ENCODE measurements around the gene PDX1.

Gene PDX1

GRCh38 chr13:27967736-27968315 is 48.0 kb downstream of the PDX1 start:
- Mint-ChIP-seq H3K9me3 (no peaks in the 10 kb centered on the region), H3K4me3 (peak overlapping the region; percentile 34), H3K27ac (peak overlapping the region; percentile 60), H3K36me3 (ENCODE audit: low read depth) (peaks cover 2% of the 10 kb centered on the region), H3K27me3 (ENCODE audit: low read depth) (peaks cover 80% of the 10 kb centered on the region), H3K4me1 (ENCODE audit: low read depth) (peaks cover 1% of the 10 kb centered on the region)
- DNase-seq (ENCODE audit: low spot score): no peak

GRCh38 chr13:27968316-27969081 is 48.7 kb downstream of the PDX1 start:
- Mint-ChIP-seq H3K4me1 (ENCODE audit: low read depth) (peaks cover 1% of the 10 kb centered on the region), H3K4me3 (no peak overlapping the region), H3K36me3 (ENCODE audit: low read depth) (peaks cover 2% of the 10 kb centered on the region), H3K27me3 (ENCODE audit: low read depth) (peaks cover 82% of the 10 kb centered on the region), H3K9me3 (no peaks in the 10 kb centered on the region), H3K27ac (no peak overlapping the region)
- no peak for DNase-seq (ENCODE audit: low spot score)

GRCh38 chr13:27969082-27969865 is 49.5 kb downstream of the PDX1 start, which contains the start of gene CDX2:
TSS of gene CDX2 (minus strand) at chr13:27969315. CDS start at chr13:27969006, 309 bp downstream.
- Mint-ChIP-seq H3K36me3 (ENCODE audit: low read depth) (peaks cover 2% of the 10 kb centered on the region), H3K4me3 (no peak within 1 kb of the TSS), H3K27ac (peak within 1 kb of the TSS; percentile 72), H3K4me1 (ENCODE audit: low read depth) (peaks cover 1% of the 10 kb centered on the region), H3K9me3 (no peaks in the 10 kb centered on the region), H3K27me3 (ENCODE audit: low read depth) (peaks cover 85% of the 10 kb centered on the region)
- no peak for DNase-seq (ENCODE audit: low spot score)

DNA sequence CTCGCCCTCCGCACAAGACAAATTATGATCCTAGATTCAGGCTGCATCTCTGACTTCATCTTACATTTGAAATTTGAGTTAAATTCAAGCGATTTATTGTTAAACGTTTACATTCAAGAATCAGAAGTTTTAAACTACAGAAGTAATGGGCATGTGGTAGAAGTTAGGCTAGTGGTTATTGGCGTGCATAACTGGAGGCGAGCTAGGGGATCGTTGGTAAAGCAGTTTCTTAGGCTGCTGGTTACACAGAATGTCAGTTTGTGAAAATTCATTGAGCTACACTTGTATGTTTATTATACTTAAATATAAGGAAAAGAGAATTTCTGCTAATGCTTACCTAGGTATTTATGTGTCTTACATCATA is 50.0 kb downstream of the PDX1 start:
- Mint-ChIP-seq H3K4me1 (ENCODE audit: low read depth) (peaks cover 1% of the 10 kb centered on the region), H3K4me3 (no peak overlapping the region), H3K27me3 (ENCODE audit: low read depth) (peaks cover 86% of the 10 kb centered on the region), H3K9me3 (no peaks in the 10 kb centered on the region), H3K27ac (no peak overlapping the region), H3K36me3 (ENCODE audit: low read depth) (peaks cover 2% of the 10 kb centered on the region)
- DNase-seq (ENCODE audit: low spot score): no peak

- no peak overlapping the region for H3K27ac Mint-ChIP-seq
- H3K27me3 Mint-ChIP-seq (ENCODE audit: low read depth): peaks cover 86% of the 10 kb centered on the region
- peaks cover 7% of the 10 kb centered on the region for H3K4me1 Mint-ChIP-seq (ENCODE audit: low read depth)
- H3K36me3 Mint-ChIP-seq (ENCODE audit: low read depth): peaks cover 2% of the 10 kb centered on the region
- DNase-seq (ENCODE audit: low spot score): no peak
- H3K4me3 Mint-ChIP-seq: no peak overlapping the region
- no peaks in the 10 kb centered on the region for H3K9me3 Mint-ChIP-seq
Observed at GRCh38 chr13:27970382-27971235, 50.8 kb downstream of the PDX1 start.

DNA sequence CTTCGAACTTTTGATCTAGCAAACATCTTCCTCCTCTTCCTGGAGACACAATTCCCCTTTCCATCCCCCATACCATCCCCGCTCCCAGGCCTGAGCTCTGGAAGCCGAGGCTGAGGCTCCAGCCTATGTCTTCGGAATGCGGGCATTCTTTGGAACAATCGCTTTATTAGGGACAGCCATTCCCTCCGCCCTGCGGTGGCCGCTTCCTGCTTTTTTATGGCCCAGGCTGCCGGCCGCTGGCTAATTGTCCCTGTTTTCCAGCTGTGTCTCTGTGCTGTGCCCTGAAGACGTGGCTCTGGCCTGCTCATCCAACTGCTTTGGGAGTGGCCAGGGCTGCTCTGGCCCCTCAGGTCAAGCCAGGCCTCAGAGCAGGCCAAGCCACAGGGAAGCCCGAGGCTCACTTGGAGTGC is 51.4 kb downstream of the PDX1 start:
- peaks cover 2% of the 10 kb centered on the region for H3K36me3 Mint-ChIP-seq (ENCODE audit: low read depth)
- H3K9me3 Mint-ChIP-seq: no peaks in the 10 kb centered on the region
- no peak overlapping the region for H3K27ac Mint-ChIP-seq
- H3K4me1 Mint-ChIP-seq (ENCODE audit: low read depth): peaks cover 7% of the 10 kb centered on the region
- no peak for DNase-seq (ENCODE audit: low spot score)
- H3K27me3 Mint-ChIP-seq (ENCODE audit: low read depth): peaks cover 86% of the 10 kb centered on the region
- no peak overlapping the region for H3K4me3 Mint-ChIP-seq

DNA sequence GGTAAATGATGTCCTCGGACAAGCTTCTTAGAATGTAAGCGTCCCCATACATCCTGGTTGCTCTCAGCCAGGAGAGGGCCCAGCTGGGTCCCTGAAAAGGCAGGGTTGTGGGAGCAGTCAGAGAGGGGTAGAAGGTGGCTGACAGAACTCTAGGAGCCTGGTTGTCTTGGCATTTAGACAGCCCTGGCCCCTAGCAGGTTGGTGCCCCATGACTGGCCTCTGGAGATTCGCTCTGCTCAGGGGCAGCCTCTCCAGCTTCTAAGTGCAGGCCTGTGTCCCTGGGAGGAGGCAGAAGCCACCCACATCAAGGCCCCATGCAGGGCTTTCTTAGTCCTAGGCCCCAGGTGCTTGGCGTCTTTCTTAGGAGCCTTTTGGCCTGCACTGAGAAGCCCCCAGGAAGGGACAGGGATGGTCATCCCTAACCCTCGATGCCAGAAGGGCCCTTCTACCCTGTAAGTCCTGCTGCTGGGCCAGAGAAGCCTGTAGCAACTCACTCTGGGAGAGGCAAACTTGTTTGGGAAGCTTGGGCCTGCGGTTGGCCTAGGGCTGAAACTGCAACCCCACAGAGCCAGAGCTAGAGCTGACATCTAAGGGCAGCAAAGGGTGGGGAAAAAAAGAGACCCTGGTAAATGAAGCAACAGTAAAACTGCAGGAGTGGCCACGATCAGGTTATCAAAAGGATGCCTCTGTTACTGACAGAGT is 52.1 kb downstream of the PDX1 start:
- Mint-ChIP-seq H3K27ac (no peak overlapping the region), H3K27me3 (ENCODE audit: low read depth) (peaks cover 85% of the 10 kb centered on the region)

DNA sequence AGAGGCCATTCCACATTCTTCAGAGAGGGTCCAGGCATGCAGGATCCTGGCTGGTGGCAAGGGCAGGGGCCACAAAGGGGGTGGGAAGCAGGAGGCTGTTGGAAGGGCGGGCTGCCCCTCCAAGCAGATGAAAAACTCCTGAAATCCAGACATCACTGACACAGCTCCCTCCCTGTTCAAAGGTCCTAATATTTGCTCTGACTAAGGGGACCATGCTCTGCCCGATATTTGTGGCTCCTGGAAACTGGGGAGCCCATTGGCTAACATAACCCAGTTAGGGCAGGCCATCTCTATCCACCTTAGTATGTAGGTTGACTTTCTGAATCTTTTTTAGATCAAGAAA is 52.6 kb downstream of the PDX1 start:
- DNase-seq (ENCODE audit: low spot score): no peak
- Mint-ChIP-seq H3K27ac (no peak overlapping the region), H3K27me3 (ENCODE audit: low read depth) (peaks cover 85% of the 10 kb centered on the region), H3K4me3 (no peak overlapping the region), H3K9me3 (no peaks in the 10 kb centered on the region), H3K36me3 (ENCODE audit: low read depth) (peaks cover 2% of the 10 kb centered on the region), H3K4me1 (ENCODE audit: low read depth) (peaks cover 7% of the 10 kb centered on the region)

More for the DNA sequence above, 52.1 kb downstream of the PDX1 start:
- Mint-ChIP-seq H3K4me3 (no peak overlapping the region), H3K9me3 (no peaks in the 10 kb centered on the region), H3K36me3 (ENCODE audit: low read depth) (peaks cover 2% of the 10 kb centered on the region), H3K4me1 (ENCODE audit: low read depth) (peaks cover 7% of the 10 kb centered on the region)
- no peak for DNase-seq (ENCODE audit: low spot score)

- peaks cover 82% of the 10 kb centered on the region for H3K27me3 Mint-ChIP-seq (ENCODE audit: low read depth)
- no peak overlapping the region for H3K4me3 Mint-ChIP-seq
- H3K27ac Mint-ChIP-seq: no peak overlapping the region
- H3K4me1 Mint-ChIP-seq (ENCODE audit: low read depth): peaks cover 6% of the 10 kb centered on the region
- no peak for DNase-seq (ENCODE audit: low spot score)
- H3K36me3 Mint-ChIP-seq (ENCODE audit: low read depth): peaks cover 2% of the 10 kb centered on the region
- no peaks in the 10 kb centered on the region for H3K9me3 Mint-ChIP-seq
Observed at GRCh38 chr13:27973291-27973690, 53.5 kb downstream of the PDX1 start.

DNA sequence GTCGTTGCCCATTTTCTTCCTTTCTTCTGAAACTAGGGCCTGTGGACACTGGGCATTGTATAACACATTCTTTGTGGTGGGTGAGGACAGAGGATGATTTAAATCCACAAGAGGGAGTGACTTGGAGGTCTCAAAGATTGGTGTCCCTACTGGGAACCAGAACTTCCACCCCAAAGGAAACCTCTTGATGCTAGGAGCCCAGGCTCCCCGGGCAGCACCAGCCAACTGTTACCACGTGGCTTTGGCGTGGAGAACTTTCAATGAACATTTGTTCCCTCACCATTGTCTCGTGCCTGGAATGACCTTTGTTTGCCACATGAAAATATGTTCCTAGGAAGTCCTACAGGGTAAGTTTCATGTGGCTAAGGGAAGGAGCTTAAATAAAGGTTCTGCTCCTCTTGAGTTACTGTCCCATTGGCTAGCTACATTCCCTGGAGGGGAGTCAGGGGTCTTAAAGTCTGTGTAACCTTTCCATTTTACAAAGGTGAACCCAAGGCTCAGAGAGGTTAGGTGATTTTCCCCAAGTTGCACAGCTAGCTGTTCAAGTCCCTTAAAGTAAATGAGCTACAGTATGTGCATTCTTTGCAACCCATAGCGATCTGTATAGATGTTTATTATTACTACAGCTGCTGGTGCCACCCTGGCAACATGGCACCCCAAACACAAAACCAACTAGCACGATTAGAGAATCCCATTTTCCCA is 54.3 kb downstream of the PDX1 start:
- Mint-ChIP-seq H3K36me3 (ENCODE audit: low read depth) (peaks cover 1% of the 10 kb centered on the region), H3K9me3 (no peaks in the 10 kb centered on the region), H3K27ac (no peak overlapping the region), H3K4me3 (no peak overlapping the region), H3K4me1 (ENCODE audit: low read depth) (peaks cover 6% of the 10 kb centered on the region), H3K27me3 (ENCODE audit: low read depth) (peaks cover 88% of the 10 kb centered on the region)
- no peak for DNase-seq (ENCODE audit: low spot score)

Data from T-helper 2 cell treated with Interferon-gamma antibody and Interleukin-4, amounts not matched to agents 5 μg/mL and 100 μg/mL, for 36 hours (primary cell).